ENCODE measurements around the gene CLIC1.
A peak's percentile ranks its signal among the peaks of the same experiment; 100 is the strongest.
"Not testable (repeated sequence)": the region's sequence is repeated elsewhere in the genome, so short reads cannot be mapped to it uniquely, and the experiment has no call there.

The CLIC1 gene

DNA sequence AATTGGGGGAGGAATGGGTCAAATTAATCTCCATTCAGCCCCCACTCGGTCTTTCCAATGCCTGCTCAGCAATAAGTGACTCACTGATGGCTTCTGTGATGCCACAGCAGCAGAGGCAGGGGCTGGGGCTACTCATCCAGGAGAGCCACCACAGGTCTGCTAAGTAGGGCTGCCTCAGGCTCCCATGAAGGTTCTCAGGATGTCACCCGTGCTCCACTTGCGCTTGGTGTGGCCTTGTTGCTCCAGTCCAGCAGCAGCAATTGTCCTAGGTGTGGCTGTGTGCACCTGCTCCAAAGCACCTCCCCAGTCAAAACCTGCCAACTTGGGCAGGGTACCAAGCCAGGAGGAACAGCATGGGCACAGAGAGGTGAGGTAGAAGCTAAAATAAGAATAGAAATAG, 14.2 kb downstream of the CLIC1 start:
- DNase-seq (ENCODE audit: low spot score): no peak

DNA sequence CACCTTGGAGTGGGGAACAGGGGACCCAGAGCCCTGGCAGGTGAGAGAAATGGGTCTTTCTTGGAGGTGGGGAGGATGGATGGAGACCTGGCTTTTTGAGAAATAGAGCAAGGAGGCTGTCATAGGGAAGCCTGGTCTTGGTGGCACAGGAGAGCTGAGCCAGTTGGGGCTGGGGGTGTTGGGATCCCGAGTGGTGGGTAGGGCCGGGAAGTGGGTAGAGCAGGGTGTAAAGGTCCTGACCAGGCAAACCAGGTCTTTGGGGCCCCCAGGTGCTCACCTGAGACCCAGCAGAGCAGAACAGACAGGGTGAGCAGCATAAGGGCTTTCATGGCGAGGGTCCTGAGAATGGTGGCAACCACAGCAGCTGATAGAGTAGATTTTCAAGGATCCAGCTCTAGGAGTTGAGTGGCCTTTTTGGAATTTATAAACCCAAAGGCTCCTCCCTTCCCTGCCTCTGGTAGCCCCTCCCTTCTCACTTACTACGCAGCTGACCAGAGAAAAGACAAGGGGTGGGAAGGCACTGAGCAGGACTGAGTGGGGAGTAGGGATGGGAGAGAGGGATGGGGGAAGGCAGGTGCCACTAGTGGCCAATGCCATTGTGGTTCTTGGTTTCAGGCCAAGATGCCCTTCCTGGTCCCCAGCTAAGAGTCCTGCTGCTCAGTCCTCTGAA, 14.8 kb downstream of the CLIC1 start, which contains the start of gene LY6G6C:
TSS of gene LY6G6C (minus strand) at position 396 of the 670 bp plus-strand sequence. CDS start at position 329, 67 bp downstream.
- no peak for DNase-seq (ENCODE audit: low spot score)

DNA sequence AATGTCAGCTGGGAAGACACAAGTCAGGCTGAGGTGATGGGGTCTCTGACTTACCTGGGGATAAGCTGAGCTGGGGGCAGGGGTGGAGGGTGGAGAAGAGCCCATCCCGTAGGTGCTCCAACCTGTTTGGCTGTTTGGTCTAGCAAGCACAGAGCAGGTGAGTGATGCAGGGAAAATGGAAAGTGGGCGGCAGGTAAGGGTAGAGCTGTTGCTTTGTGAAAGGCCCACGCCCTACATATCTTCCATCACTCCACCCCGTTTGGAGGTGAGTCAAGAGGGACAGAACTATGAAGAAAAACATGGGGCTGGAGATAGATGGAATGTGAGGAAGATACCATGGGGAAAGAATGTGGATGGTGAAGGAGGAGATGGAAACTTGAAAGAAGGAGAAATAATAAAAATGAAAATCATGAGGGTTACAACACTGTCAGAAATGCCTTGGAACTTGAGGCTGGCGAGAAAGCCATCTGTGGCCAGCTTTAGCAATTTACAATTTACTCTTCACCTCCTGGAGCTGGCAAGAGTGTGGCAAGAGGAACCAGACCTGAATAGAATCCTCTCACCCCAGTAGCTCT, 16.0 kb downstream of the CLIC1 start:
- DNase-seq (ENCODE audit: low spot score): no peak

DNA sequence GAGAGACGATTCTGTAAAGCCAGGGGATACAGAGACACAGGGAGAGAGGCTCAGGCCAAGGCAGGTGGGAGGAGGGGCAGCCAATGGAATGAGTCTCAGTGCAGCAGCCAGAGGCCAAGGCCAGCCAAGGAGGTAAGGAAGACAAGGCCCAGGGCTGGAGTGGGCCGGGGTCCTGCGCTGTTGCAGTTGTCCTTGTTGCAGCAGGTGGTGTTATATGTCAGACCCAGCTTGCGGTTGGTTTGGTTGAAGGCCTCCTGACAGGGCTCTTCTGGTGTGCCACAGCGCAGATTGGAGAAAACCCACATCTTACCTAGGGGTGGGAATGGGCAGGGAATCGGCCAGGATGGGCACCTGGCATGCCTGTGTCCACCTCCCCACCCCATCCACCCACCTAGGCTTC, 17.3 kb downstream of the CLIC1 start:
- no peak for DNase-seq (ENCODE audit: low spot score)

DNA sequence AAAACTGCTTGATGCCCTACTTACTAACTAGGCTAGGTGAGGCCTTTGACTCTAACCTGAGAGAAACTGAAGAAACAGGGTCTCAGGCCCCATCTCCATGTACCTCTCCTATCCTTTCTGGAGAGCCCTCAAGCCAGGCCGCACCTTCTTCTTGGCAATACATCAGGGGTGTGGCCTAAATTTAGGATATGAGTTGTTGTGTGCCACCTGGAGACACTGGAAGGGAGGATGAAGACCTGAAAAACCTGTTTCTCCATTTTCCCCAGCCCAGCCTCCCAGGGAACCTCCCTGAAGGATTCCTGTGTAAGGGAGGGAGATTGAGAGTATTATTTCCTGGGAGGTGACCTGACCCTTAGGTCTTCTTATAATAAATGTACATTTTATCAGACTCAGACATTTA, 18.1 kb downstream of the CLIC1 start:
- DNase-seq (ENCODE audit: low spot score): no peak

DNA sequence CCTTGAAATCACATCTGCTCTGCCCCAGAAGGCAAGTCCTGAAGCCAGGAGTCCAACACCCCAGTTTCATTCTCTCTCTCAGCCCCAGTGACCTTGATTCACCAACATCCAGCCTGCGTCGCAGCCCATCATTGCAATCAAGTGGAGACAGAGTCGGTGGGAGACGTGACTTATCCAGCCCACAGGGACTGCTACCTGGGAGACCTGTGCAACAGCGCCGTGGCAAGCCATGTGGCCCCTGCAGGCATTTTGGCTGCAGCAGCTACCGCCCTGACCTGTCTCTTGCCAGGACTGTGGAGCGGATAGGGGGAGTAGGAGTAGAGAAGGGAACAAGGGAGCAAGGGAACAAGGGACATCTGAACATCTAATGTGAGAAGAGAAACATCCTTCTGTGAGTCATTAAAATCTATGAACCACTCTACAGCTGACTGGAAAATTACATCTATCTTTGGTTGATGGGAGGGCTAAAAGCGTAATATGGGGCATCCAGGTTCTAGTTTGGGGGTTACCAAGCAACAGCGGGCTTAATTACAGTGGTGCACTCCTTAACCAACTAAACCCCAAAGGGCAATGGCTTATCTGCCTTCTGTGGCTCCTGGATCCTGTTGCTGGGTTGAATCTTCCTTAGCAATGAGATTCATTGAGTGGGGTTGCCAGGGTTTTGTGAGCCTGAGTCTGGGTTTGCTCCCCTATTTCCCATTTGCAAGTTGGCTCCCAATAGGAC, 18.7 kb downstream of the CLIC1 start:
- DNase-seq (ENCODE audit: low spot score): no peak

DNA sequence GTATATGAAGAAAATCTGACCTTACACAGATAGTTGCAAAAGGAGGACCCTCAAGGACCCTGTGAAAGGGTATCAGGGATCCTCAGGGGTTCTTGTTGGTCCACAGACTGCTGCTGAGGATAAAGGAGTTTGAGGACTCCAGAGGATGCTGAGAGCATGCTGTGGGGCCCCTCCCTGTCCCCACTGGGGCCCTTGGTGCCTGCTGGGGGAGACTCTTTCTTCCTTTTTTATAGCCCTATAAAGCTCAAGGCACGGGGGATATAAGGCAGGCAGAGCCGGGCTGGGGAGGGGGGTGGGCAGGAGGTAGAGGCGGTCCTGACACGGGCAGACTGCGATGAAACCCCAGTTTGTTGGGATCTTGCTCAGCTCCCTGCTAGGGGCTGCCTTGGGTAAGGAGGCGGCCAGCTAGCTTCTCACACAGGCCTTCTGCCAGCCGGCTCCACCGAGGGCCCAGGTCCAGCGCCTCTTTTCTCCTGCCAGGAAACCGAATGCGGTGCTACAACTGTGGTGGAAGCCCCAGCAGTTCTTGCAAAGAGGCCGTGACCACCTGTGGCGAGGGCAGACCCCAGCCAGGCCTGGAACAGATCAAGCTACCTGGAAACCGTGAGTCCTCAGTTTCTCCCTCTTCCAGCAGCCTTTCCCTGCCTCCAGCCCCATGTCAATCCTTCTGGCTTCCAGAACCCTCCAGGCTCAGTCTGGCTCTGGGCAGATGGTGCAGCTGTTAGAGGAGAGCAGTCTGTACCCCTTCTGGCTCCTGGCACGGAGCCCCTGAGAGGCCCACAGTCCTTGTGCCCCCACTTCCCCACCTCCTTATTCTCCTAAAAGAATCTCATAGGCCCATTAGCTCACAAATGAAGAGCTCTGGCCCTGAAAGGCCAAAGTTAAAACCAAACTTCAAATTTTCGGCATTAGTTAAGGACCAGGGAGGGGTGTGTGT, 21.0 kb downstream of the CLIC1 start, which contains the start of gene LY6G6D:
TSS of gene LY6G6D (plus strand) at position 327 of the 937 bp plus-strand sequence. CDS start at position 335, 8 bp downstream.
- no peak for DNase-seq (ENCODE audit: low spot score)

DNA sequence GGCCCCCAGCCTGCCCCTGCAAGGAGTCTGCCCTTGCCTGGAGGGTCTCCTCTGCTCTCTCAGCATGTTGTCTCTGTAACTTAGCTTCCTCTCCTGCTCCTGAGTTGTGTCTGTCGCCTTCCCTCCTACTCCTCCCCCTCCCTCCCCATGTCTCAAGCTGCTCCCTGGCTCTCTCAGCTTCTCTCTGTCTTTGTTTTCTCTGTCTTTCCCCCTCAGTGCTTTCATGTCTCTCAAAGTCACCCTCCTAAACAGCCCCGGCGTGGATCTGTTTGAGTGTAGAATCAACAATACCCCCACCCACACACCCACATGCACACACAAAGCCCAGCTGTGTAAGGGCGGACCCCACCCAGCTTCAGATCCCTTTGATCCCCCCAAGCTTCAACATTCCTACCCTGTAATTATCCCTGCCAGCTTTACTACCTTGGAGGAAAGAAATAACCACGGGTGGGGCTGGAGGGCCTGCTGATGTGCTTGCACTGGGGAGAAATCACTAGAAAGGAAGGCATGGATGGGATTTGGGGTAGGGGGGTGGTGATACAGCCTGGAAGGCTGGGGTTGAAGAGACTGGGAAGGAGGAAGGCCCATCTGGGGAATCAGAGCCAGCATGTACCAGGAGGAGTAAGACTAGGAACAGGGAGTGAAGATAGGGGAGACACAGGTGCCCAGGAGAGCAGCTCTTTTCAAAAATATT, 22.2 kb downstream of the CLIC1 start:
- DNase-seq (ENCODE audit: low spot score): no peak

DNA sequence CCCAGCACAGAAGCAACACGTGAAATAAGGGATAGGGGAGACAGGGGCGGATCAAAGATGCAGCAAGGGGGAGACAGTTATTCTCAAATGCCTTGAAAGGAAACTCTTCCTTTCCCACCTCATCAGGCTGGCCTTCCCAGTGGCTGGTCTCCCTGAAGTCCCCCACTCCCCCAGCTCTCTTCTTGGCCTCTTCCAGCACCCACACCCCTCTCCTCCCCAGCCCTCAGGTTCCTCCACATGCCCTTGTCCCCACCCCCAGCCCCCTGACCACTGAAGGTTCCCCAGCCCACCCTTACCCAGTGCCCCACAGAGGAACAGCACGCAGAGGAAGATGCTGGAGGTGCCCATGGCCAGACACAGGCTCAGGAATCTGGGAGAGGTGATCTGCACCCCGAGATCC, 22.9 kb downstream of the CLIC1 start:
- no peak for DNase-seq (ENCODE audit: low spot score)

DNA sequence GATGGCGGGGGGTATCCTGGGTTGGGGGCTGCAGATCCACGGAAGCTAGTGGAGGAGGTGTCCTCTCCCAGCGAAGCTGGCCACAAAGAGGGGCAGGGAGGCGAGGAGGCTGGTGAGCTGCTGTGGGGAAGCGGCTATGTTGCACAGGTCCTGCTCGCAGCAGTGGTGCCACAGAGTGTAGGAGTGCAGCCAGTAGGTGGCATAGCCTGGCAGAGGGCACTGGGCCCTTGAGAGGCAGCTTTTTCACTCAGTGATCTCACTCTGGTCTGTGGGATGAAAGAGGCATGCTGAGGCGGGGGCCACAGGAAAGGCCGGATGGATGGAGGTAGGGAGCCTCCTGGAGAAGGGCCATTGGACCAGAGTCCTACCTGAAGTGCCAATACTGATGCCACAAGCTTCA, 24.0 kb downstream of the CLIC1 start:
- no peak for DNase-seq (ENCODE audit: low spot score)

DNA sequence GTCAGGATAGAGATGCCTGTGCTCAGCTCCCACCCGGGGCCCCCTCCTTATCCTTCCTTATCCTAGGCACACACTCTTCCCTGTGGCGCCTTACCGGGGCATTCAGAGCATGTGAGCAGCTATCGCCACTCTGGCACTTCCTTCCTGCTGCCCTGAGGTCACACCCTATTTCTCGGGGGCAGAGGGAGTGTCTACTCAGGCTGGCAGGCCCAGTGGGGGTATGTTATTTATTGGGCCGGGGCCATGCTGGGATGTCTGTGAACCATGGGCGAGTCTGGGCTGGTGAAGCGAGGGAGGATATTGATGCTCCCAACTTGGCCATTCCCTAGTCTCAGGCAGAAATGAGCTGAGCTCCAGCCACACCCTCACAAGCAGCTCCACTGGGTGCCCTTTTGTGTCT, 25.1 kb downstream of the CLIC1 start:
- DNase-seq (ENCODE audit: low spot score): no peak

DNA sequence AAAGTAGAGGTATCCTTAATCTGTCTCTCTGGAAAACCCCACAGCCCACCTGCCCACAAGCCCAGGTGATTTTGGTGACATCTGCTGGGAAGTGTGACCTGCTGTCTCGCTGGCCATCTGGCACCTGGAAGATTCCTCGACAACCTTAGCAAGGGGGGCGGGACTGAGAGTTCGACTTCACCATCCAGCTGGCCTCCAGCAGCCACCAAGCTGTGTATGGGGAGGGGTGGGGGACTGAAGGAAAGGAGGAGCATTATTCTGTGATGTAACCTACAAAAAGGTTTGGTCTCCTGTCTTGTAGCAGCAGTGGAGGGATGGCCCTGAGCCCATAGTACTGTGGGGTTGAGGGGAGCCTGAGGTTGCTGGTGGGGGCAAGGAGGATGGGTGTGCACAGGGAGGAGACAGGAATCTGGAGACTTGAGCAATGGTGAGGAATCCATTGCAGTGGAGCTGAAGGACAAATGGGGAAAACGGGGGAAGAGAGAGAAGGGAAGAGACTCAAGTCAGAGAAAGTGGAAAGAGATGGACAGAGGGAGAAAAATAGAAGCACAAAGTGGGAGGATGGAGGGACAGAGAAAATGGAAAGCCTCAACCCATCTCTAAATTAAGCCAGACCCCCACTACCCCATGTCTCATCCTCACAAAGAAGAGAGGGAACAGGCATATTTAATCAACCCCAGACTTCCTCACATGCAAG, 25.7 kb downstream of the CLIC1 start:
- DNase-seq (ENCODE audit: low spot score): peak; percentile 46

DNA sequence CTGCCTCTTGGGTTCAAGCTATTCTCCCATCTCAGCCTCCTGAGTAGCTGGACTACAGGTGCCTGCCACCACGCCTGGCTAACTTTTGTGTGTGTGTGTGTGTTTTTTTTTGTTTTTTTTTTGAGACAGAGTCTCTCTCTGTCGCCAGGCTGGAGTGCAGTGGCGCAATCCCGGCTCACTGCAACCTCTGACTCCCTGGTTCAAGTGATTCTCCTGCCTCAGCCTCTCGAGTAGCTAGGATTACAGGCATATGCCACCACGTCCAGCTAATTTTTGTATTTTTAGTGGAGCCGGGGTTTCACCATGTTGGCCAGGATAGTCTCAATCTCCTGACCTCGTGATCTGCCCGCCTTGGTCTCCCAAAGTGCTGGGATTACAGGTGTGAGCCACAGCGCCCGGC, 27.2 kb downstream of the CLIC1 start:
- not testable (repeated sequence) for DNase-seq (ENCODE audit: low spot score)

DNA sequence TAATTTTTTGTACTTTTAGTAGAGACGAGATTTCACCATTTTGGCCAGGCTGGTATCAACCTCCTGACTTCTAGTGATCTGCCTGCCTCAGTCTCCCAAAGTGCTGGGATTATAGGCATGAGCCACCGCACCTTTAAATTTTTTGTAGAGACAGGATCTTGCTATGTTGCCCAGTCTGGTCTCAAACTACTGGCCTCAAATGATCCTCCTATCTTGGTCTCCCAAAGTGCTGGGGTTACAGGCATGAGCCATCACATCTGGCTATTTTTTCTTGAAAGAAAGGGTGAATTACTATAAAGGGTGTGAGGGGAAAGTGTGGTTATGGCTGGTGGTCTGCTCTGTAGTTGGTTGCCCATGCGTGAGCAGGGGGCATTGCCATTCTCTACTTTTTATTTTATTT, 28.1 kb downstream of the CLIC1 start:
- no peak for DNase-seq (ENCODE audit: low spot score)

DNA sequence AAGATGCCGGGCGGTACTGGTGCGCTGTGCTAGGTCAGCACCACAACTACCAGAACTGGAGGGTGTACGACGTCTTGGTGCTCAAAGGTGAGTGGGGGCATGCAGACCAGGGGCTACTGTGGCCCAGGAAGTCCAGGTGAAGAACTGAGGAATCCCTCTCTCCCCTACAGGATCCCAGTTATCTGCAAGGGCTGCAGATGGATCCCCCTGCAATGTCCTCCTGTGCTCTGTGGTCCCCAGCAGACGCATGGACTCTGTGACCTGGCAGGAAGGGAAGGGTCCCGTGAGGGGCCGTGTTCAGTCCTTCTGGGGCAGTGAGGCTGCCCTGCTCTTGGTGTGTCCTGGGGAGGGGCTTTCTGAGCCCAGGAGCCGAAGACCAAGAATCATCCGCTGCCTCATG, 28.6 kb downstream of the CLIC1 start:
- DNase-seq (ENCODE audit: low spot score): no peak

DNA sequence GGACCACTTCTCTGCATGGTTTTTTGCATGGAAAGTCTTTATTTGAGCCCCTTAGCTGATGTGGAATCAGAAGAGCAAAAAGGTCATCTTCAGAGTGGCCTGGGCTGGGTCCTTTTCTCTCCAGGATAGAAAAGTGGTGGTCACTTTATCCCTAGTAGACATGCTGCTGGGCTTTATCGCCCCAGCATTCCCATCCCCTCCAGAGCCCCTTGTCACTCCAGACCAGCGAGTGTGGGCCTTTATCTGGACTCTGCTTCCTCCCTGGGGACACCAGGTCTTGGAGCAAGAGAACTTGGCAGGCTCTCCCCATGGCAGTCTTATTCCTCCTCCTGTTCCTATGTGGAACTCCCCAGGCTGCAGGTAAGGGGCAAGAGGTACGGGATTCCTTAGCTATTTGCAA, 29.7 kb downstream of the CLIC1 start, which contains the start of gene LY6G6F:
TSS of gene LY6G6F (plus strand) at position 268 of the 400 bp plus-strand sequence. CDS start at position 309, 41 bp downstream.
- DNase-seq (ENCODE audit: low spot score): no peak

DNA sequence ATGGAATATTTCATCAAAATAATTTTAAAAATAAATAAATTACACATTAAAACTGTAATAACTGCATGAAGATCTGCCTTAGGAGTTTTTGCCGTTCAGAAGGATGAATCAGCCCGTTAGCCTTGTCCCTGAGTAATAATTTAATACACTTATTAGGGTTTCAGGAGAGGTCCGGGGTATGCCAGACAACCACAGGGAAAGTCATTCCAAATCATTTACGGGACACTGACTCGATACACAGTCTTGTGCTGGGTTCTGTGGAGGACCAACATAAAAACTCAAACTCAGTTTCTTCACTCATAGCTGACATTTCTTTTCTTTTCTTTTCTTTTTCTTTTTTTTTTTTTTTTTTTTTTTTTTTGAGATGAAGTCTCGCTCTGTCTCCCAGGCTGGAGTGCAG, 30.4 kb downstream of the CLIC1 start:
- no peak for DNase-seq (ENCODE audit: low spot score)

DNA sequence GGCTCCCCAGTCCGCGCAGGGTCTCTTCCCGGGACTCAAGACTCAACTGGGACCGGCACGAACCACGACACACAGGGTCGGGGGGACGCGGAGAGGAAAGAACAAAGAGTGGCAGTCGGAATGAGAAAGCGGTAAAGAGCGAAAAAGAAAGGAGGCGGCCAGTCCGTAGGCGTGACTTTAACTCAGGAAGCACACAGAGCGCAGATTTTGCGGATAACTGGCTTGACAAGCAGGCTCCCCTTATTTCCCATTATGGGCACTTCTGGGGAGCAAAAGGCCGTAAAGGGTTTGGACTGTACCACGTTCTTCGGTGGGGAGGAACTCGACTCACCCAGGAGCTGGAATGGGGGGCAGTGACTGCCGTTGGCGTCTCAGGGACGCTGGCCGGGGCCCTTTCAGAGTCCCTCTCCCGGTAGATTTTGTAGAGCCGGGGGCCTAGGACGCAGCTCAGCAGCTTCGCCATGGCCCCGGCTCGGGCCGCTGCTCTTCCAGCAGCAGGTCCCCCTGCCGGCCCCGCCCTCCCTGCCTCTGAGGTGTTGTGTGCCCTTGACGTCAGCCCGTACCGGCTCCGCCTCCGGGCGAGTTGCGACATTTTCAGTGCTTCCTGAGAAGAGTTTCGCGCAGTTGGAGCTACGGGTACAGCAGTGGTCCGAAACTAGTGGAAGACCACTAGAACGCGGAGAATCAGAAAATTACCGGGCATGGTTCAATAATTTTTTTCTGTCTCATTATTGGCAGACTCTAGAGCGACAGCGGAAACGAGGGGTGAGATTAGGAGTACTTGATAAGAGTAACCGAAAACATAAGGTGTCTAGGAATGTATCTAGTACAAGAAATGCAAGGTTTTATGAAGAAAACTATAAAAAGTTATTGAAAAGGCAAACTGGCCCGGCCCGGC, 33.3 kb downstream of the CLIC1 start, which contains the start of gene ABHD16A:
TSS of gene ABHD16A (minus strand) at position 506 of the 898 bp plus-strand sequence. CDS start at position 463, 43 bp downstream.
- peak; percentile 98 for DNase-seq (ENCODE audit: low spot score)

DNA sequence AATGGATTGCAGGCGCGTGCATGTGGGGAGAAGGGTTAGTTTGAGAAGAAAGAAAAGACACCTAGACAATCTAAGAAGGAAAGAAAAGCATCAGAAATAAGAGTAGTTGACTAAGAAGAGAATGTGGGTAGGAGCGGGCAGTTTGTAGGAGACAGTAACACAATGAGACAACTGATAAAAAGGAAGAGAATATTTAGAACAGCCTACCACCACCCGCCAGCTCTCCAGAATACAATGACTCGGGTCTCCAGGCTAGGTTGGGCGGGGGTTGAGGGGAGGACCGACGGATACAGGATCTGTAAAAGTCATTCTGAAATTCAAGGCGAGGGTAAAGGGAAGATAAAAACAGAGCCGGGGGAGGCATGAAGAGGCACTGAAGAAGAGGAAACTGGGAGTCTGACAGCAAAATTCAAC, 33.9 kb downstream of the CLIC1 start:
- DNase-seq (ENCODE audit: low spot score): peak; percentile 44
